MM.1S (cell line): ENCODE data around the gene UBE2QL1.

Experiments
- DNase-seq: peaks from one replicate; pipeline ENCODE4 v3.0.0-alpha.2; 2015
- H2AFZ ChIP-seq: fragments of 300-600 bp; sonication (generic); 2 replicates; pipeline ENCODE4 v1.6.0; 2016; ENCODE audit warnings: antibody characterized with exemption, low read length
- H3F3A ChIP-seq: fragments of 300-600 bp; sonication (generic); 2 replicates; pipeline ENCODE4 v1.6.1; 2016; ENCODE audit warnings: mild to moderate bottlenecking, antibody characterized with exemption, low read length, moderate library complexity, mixed read lengths; ENCODE audit not compliant: insufficient read depth
- H3K27ac ChIP-seq: fragments of 300-600 bp; sonication (generic); 2 replicates; pipeline ENCODE4 v1.5.1; 2016; ENCODE audit warnings: mild to moderate bottlenecking, low read length
- H3K27me3 ChIP-seq: fragments of 300-600 bp; sonication (generic); replicated peaks from 2 replicates; pipeline ENCODE4 v1.6.0; 2016; ENCODE audit warnings: low read length; ENCODE audit not compliant: insufficient read depth
- H3K36me3 ChIP-seq: fragments of 300-600 bp; sonication (generic); replicated peaks from 2 replicates; pipeline ENCODE4 v1.6.1; 2016; ENCODE audit warnings: mild to moderate bottlenecking, low read length, mixed read lengths; ENCODE audit not compliant: insufficient read depth
- H3K4me1 ChIP-seq: fragments of 300-600 bp; sonication (generic); 2 replicates; pipeline ENCODE4 v1.6.1; 2016; ENCODE audit warnings: low read length, mixed read lengths
- H3K4me2 ChIP-seq: fragments of 300-600 bp; sonication (generic); 2 replicates; pipeline ENCODE4 v1.6.0; 2016; ENCODE audit warnings: low read depth, low read length
- H3K4me3 ChIP-seq: fragments of 300-600 bp; sonication (generic); 2 replicates; pipeline ENCODE4 v1.5.1; 2016; ENCODE audit warnings: low read length, mixed read lengths
- H3K79me2 ChIP-seq: fragments of 300-600 bp; sonication (generic); 2 replicates; pipeline ENCODE4 v1.6.1; 2016; ENCODE audit warnings: mixed run types, low read length, mixed read lengths
- H3K9ac ChIP-seq: fragments of 300-600 bp; sonication (generic); 2 replicates; pipeline ENCODE4 v1.6.1; 2016; ENCODE audit warnings: low read length, mixed read lengths
- H3K9me2 ChIP-seq: fragments of 300-600 bp; sonication (generic); replicated peaks from 2 replicates; pipeline ENCODE4 v1.6.1; 2016; ENCODE audit warnings: mild to moderate bottlenecking, low read length, mixed read lengths; ENCODE audit not compliant: insufficient read depth
- H3K9me3 ChIP-seq: fragments of 300-600 bp; sonication (generic); replicated peaks from 2 replicates; pipeline ENCODE4 v1.6.1; 2016; ENCODE audit warnings: mild to moderate bottlenecking, low read length, mixed read lengths; ENCODE audit not compliant: insufficient read depth
- H4K20me1 ChIP-seq: fragments of 300-600 bp; sonication (generic); 2 replicates; pipeline ENCODE4 v1.6.1; 2016; ENCODE audit warnings: mild to moderate bottlenecking, low read length, moderate library complexity, mixed read lengths; ENCODE audit not compliant: insufficient read depth
- CTCF ChIP-seq: fragments of 300-600 bp; sonication (generic); IDR thresholded peaks from 2 replicates; pipeline ENCODE4 v1.5.1; 2016; ENCODE audit warnings: antibody characterized with exemption, low read length, mixed read lengths
- EZH2 ChIP-seq: fragments of 300-600 bp; sonication (generic); optimal IDR thresholded peaks from 2 replicates; pipeline ENCODE3; 2017; ENCODE audit warnings: low read depth, mild to moderate bottlenecking, antibody characterized with exemption, low read length, mixed read lengths
- EZH2phosphoT487 ChIP-seq: fragments of 300-600 bp; sonication (generic); IDR thresholded peaks from 2 replicates; pipeline ENCODE4 v1.6.1; 2018; ENCODE audit warnings: antibody characterized with exemption, low read length

The UBE2QL1 gene

GRCh38 chr5:6457592-6457991 is 8.9 kb downstream of the UBE2QL1 start:
- TF ChIP-seq CTCF, result no peak
- TF ChIP-seq EZH2phosphoT487, result no peak
- no peak for TF ChIP-seq EZH2
- peaks cover 4% of the 10 kb centered on the region; the same call in 1 of the 2 replicates for H3F3A ChIP-seq
- no peak overlapping the region for H3K4me2 ChIP-seq
- peaks cover 8% of the 10 kb centered on the region; the same call in 1 of the 2 replicates for H4K20me1 ChIP-seq
- H3K27ac ChIP-seq, result no peak overlapping the region
- no peaks in the 10 kb centered on the region for H3K9me2 ChIP-seq
- peaks cover 19% of the 10 kb centered on the region; the same call in 1 of the 2 replicates for H3K36me3 ChIP-seq
- no peak overlapping the region for H2AFZ ChIP-seq
- H3K27me3 ChIP-seq, result no peaks in the 10 kb centered on the region
- no peak overlapping the region for H3K4me3 ChIP-seq
- peaks cover 100% of the 10 kb centered on the region for H3K79me2 ChIP-seq
- H3K4me1 ChIP-seq, result peaks cover 59% of the 10 kb centered on the region
- no peak overlapping the region for H3K9ac ChIP-seq
- no peaks in the 10 kb centered on the region for H3K9me3 ChIP-seq
- DNase-seq, result no peak

GRCh38 chr5:6458833-6459232 is 10.2 kb downstream of the UBE2QL1 start:
- Histone ChIP-seq H3F3A (no peaks in the 10 kb centered on the region), H3K36me3 (peaks cover 19% of the 10 kb centered on the region; the same call in 1 of the 2 replicates), H3K9me3 (no peaks in the 10 kb centered on the region), H3K9me2 (no peaks in the 10 kb centered on the region), H3K4me1 (peaks cover 48% of the 10 kb centered on the region), H3K4me2 (0 out of 2 replicates have a peak overlapping the region, but pooled peaks have one; percentile 5), H4K20me1 (peaks cover 8% of the 10 kb centered on the region; the same call in 1 of the 2 replicates), H3K27me3 (no peaks in the 10 kb centered on the region), H3K79me2 (peaks cover 98% of the 10 kb centered on the region), H3K27ac (no peak overlapping the region), H3K4me3 (no peak overlapping the region), H2AFZ (no peak overlapping the region), H3K9ac (no peak overlapping the region)
- no peak for DNase-seq
- TF ChIP-seq CTCF, result no peak
- TF ChIP-seq EZH2, result no peak
- TF ChIP-seq EZH2phosphoT487, result no peak

GRCh38 chr5:6459896-6460295 is 11.2 kb downstream of the UBE2QL1 start:
- no peak overlapping the region for H2AFZ ChIP-seq
- peaks cover 8% of the 10 kb centered on the region; the same call in 1 of the 2 replicates for H4K20me1 ChIP-seq
- TF ChIP-seq EZH2phosphoT487, result no peak
- TF ChIP-seq CTCF, result no peak
- no peak for TF ChIP-seq EZH2

More at GRCh38 chr5:6459896-6460295, 11.2 kb downstream of the UBE2QL1 start:
- no peak overlapping the region for H3K4me2 ChIP-seq
- peaks cover 40% of the 10 kb centered on the region for H3K4me1 ChIP-seq
- no peaks in the 10 kb centered on the region for H3K27me3 ChIP-seq
- peaks cover 98% of the 10 kb centered on the region for H3K79me2 ChIP-seq
- no peak overlapping the region for H3K27ac ChIP-seq
- DNase-seq, result no peak
- peaks cover 19% of the 10 kb centered on the region; the same call in 1 of the 2 replicates for H3K36me3 ChIP-seq
- H3F3A ChIP-seq, result no peaks in the 10 kb centered on the region
- no peaks in the 10 kb centered on the region for H3K9me2 ChIP-seq
- H3K9ac ChIP-seq, result no peak overlapping the region
- no peak overlapping the region for H3K4me3 ChIP-seq
- no peaks in the 10 kb centered on the region for H3K9me3 ChIP-seq
